Measurements from ENCODE around the gene RRAGC.

DNA sequence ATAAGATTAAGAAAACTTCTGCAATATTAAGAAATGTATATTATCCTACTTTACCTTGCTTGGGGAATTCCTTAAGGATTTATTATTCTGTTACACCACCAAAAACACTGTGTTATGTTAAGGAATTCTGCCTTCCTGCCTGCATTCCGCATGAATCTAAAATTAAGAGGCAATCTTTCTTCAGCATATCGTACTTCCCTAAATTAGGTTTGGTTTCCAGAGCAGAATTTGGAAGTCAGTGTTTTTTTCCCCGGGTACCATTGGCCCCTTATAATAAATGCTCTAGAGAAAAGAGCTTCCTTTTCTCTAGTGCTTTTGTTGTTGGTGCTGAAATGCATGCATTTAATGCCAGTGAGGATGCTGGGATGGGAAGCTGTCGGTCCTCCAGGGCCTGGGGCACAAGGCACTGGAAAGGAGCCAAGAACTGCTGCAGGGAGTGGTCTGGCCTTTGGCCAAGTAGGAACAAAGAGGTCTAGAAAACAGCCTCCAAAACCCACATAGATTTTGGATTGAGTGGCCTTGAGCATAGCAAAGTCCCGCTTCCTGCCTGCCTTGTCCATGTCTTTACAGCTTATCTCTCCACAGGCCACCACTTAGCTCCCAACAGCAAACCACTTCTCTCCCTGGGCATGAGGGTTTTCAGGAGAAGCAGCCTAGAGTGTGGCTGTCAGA is 69.9 kb downstream of the RRAGC start:
- TF ChIP-seq, protein P1, sequence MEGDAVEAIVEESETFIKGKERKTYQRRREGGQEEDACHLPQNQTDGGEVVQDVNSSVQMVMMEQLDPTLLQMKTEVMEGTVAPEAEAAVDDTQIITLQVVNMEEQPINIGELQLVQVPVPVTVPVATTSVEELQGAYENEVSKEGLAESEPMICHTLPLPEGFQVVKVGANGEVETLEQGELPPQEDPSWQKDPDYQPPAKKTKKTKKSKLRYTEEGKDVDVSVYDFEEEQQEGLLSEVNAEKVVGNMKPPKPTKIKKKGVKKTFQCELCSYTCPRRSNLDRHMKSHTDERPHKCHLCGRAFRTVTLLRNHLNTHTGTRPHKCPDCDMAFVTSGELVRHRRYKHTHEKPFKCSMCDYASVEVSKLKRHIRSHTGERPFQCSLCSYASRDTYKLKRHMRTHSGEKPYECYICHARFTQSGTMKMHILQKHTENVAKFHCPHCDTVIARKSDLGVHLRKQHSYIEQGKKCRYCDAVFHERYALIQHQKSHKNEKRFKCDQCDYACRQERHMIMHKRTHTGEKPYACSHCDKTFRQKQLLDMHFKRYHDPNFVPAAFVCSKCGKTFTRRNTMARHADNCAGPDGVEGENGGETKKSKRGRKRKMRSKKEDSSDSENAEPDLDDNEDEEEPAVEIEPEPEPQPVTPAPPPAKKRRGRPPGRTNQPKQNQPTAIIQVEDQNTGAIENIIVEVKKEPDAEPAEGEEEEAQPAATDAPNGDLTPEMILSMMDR (IDR thresholded peaks at IDR 0.05), result no peak
- TF ChIP-seq POLR2A (IDR thresholded peaks at IDR 0.05), result no peak

All from uterus (tissue), 2 donors.